ENCODE measurements around the gene COX5B. TPM values are rescaled to one million over a fixed set of nuclear protein-coding genes. Genes with fewer than 3 reads are reported as not detected.

COX5B gene
- total RNA-seq, 1 donor from 2014 or later = 1,390 TPM

Other genes starting within 250 kb of the COX5B start
- 3.3 TPM for gene ANKRD36B, start 56.2 kb upstream of the COX5B start, total RNA-seq
- 60.1 TPM for gene ACTR1B, start 18.0 kb downstream of the COX5B start, total RNA-seq
- 2.3 TPM for gene C2orf92, start 23.7 kb downstream of the COX5B start, total RNA-seq
- 1.7 TPM for gene ZAP70, start 67.5 kb downstream of the COX5B start, total RNA-seq

Data from left ventricle myocardium superior (tissue), 1 donor.